NCI-H510A treated with DMSO at 0.1 percent for 48 hours (cell line): ENCODE measurements around the gene PRSS57.
"Not testable (repeated sequence)": the region's sequence is repeated elsewhere in the genome, so short reads cannot be mapped to it uniquely, and the experiment has no call there.

Experiments used
- DNase-seq: peaks from one replicate; lab custom pipeline; 2025; lab: John Stamatoyannopoulos, UW

The PRSS57 gene

DNA sequence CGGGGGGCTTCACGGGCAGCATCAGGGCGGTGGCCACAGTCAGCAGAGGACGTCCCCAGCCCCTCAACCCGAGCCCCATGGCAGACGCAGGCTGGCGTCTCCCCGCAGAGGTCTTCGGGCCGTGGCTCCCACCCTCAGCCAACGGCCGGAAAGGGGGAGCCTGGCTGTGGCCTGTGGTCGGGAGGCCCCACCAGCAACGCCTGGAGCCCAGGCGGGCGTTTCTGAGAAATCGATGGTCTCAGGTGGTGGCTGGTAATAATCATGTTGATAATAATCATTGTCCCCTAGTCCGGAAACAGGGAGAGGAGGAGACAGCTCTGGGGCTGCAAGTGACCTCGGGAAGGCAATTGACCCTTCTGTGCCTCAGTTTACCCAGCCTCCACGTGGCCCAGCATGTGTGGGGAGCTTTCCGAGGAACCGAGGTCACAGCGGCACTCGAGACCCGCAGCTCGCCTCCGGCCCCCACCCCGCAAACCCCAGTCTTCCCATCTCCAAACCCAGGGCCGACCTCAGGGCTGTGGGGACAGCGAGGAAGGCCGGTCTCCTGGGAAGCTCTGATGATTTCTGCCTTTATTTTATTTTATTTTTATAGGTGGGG is at the start of gene PRSS57:
Gene PRSS57, minus strand, starts transcription at position 101 of the 598 bp plus-strand sequence. Its CDS starts 22 bp downstream, at position 79.
- DNase-seq, result no peak

DNA sequence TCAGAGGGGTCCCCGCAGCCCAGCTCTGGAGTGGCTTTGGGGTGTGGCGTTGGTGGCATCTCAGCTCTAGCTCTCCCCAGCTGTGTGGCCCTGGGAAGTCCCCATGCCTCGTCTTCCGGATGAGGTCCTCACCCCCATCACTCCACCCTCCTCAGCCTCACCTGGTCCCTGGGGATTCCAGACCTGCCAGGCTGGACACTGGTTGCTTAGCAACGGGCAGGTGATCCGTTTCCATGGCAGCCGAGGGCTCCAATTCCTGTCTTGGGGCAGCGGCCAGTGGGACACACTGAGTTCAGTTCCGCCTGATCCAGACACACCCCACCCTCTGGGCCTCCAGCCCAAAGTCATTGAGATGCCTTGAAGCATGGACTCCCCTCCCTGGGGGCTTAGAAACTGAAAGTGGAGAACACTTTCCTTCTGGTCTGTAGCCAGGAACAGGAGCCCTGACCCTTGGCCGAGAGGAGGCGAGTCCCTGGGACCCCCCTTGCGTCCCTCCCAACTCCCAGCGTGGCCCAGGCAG is 48.0 kb upstream of the PRSS57 start:
- no peak for DNase-seq

DNA sequence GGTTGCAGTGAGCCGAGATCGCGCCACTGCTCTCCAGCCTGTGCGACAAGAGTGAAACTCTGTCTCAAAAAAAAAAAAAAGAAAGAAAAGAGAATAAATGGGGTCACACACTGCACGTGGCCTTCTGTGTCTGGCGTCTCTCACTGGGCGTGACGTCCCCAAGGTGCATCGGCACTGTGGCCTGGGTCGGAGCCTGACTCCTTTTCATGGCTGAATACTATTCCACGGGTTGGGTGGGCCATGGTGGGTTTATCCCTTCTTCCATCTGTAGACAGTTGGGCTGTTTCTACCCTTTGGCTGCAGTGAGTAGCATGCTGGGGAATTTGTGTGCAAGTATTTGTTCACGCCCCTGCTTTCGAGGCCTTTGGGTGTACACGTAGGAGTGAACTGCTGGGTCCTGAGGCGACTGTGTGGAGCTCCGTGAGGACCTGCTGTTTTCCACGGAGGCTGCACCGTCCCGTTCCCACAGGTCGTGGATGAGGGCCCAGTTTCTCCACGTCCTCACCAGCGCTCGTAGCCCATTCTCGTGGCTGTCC is 47.4 kb upstream of the PRSS57 start:
- no peak for DNase-seq

DNA sequence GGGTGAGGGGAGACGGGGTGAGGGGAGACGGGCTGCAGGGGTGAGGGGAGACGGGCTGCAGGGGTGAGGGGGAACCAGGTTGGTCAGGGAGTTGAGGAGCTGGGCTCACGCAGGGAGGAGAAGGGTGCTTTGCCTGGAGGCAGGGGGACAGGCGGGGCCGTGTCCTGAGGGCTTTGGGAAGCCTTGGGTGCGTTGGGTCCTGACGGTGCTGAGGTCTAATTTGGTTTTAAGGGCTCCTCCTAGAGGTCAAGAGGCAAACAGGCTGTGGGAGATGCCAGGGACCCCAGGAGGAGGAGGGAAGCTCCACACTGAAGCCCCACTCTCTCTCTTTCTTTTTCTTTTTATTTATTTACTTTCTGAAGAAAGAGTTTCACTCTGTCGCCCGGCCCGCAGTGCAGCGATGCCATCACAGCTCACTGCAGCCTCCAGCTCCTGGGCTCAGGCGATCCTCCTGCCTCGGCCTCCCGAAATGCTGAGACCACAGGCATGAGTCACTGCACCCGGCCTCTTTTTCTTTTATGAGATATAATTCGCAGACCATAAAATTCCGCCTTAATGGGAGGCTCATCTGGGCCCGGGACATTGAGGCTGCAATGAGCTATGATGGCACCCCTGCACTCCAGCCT is 46.4 kb upstream of the PRSS57 start:
- no peak for DNase-seq

DNA sequence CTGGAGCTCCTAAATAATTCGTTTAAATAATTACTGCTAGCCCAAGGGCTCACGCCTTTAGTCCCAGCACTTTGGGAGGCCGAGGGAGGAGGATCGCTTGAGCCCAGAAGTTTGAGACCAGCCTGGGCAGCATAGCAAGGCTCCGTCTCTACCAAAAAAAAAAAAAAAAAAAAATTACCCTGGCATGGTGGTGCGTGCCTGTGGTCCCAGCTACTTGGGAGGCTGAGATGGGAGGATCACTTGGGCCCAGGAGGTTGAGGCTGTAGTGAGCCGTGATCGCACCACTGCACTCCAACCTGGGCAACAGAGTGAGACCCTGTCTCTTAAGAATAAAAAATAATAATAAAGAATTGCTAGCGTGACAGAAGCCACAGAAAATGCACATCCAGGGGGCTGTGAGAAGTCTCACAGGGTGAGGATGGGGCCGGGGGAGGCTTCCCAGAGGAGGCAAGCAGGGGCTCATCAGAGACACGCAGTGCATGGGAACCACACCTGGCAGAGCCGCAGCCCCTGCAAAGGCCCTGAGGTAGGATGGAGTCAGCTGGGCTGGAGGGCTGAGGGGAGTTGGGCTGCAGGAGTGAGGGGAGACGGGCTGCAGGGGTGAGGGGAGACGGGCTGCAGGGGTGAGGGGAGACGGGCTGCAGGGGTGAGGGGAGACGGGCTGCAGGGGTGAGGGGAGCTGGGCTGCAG is 45.7 kb upstream of the PRSS57 start:
- DNase-seq, result not testable (repeated sequence)

DNA sequence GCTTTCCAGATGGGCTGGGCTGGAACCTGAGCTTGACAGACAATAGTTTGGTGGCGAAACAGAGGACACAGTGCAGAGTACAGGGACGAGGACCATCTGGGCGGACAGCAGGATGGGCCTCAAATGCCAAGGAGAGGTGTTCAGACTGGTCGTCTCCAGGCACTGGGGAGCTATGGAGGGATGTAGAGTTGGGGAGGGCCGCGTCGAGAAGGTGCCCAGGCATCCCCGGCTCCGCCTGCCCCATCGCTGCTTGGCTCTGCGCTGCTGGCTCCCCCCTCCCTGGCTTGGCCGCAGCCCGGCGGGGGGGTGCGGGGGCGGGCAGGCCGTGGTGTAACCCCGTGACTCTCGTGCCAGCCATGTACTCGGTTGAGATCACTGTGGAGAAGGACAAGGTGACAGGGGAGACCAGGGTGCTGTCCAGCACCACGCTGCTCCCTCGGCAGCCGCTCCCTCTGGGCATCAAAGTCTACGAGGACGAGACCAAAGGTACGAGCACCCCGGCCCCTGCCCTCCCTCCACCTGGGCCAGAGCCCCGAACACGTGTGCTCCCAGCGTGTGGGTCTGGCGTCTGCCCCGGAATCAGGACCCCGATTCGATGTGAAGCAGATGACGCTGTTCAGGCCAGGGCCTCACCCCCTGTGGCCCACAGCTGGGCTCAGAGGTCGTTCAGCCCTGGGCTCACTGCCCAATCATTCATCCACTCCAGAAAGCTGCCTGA is 44.9 kb upstream of the PRSS57 start:
- no peak for DNase-seq

DNA sequence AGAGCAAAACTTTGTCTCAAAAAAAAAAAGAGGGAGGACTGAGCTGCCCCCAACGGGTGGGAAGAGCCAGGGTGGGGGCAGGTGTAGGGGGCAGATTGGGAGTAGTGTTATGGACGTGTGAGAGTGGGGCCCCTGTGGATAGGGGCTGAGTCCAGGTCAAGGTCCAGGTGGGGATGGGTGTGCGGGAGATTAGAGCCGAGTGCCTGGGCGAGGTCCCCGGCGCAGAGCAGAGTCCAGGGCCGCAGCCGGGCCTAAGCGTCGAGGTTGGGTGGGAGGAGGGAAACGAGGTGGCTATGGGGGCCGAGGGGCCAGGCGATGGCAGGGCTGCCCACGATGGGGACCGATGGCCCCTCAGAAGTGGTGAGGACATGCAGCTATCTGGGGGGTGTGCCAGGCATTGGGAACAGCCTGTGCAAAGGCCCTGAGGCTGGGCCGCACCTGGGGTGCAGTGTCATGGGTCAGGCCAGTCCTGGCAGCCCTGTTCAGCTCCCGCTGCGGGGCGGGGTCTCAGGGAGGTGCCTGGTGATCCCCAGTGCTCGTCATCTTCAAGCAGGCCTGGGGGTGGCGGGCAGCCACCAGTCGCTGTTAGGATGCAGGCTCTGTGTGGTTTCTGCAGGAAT is 43.4 kb upstream of the PRSS57 start:
- no peak for DNase-seq

DNA sequence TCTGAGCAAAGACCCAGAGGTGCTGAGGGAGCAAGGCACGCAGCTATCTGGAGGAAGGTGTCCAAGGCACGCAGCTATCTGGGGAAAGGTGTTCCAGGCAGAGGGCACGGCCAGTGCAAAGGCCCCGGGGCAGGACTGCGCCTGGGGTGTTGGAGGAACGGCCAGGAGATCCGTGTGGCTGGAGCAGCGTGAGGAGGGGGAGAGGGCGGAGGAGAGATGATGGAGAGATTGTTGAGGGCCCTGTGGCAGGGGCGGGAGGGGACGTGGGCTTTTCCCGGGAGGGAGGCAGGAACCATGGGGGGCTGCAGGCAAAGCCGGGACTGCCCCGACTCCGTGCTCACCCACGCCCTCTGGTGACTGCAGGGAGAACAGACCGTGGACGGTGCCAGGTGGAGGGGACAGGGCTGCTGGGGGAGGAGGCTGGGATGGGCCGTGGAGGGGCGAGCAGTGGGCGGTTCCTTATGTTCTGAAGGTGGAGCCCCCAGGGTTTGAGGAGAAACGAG is 42.4 kb upstream of the PRSS57 start:
- DNase-seq, result no peak

DNA sequence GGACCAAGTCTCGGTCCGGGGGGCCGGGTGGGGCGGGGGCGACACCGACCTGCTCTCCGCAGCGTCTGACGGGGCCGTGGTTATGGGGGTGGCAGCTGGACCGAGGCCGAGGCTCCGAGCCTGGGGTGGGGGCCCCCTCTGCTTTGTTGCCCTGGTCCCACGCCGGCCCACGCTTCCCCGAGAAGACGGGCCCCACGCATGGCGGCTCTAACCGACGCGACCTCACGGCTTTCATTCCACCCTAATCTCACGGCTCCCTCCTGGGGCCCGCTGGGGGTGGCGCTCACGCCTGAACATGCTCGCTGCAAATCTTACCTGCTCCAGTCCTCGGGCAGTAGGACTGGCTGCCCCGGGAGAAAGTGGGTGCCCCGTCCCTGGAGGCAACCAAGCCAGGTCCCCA is 40.9 kb upstream of the PRSS57 start:
- DNase-seq, result no peak

DNA sequence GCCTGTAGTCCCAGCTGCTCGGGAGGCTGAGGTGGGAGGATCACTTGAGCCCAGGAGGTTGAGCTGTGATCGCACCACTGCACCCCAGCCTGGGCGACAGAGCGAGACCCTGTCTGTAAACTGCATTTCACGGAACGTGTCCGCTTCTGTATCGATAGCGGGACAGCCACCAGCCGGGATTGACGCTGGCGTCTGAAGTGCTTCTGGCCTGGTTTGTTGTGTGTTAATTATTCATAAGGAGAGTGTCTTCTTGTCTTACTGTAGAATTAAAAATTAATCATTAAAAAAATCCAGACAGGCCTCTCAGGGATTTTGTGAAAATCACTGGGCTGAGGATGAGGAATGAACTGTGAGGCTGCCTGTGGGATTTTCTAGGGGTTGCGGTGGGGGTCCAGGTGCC is 39.5 kb upstream of the PRSS57 start:
- no peak for DNase-seq

DNA sequence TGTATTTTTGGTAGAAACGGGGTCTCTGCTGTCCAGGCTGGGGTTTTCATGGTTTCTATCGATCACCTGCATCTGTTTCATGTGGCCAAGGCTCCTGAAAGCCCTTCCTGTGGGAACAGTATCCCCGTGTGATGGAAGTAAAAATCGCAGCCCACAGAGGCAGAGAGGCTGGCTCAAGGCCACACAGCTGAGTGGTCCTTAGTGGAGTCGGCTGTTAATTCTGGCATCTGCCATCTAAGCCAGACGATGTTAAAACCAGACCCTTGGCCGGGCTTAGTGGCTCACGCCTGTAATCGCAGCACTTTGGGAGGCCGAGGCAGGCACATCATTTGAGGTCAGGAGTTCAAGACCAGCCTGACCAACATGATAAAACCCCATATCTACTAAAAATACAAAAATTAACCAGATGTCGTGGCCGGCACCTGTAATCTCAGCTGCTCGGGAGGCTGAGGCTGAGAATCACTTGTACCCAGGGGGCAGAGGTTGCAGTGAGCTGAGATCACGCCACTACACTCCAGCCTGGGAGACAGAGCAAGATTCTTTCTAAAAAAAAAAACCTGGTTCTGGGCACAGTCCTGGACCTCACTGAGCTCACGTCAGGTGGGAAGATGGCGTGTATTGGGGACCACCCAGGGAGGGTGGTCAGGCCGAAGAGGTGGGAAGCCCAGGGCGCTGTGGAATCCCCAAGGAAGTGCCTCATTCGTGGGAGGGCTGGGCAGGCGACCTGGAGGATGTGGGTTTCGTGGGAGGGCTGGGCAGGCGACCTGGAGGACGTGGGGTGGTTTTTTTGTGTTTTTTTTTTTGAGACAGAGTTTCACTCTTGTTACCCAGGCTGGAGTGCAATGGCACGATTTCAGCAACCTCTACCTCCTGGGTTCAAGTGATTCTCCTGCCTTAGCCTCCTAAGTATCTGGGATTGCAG is 37.2 kb upstream of the PRSS57 start:
- no peak for DNase-seq

DNA sequence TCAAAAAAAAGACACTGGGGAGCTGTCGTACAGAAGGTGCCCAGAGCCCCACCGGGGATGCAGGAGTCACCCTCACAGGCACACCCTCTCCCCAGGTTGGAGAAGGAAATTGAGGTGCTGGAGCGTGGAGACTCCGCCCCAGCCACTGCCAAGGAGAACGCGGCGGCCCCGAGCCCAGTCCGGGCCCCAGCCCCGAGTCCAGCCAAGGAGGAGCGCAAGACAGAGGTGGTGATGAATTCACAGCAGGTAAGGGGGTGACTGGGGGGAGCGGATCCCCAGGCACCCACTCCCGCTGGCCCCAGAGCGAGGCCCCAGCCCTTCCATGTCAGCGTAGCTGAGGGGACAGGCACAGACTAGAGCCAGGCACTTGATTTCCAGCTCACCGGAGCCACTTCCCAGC is 35.7 kb upstream of the PRSS57 start:
- no peak for DNase-seq

DNA sequence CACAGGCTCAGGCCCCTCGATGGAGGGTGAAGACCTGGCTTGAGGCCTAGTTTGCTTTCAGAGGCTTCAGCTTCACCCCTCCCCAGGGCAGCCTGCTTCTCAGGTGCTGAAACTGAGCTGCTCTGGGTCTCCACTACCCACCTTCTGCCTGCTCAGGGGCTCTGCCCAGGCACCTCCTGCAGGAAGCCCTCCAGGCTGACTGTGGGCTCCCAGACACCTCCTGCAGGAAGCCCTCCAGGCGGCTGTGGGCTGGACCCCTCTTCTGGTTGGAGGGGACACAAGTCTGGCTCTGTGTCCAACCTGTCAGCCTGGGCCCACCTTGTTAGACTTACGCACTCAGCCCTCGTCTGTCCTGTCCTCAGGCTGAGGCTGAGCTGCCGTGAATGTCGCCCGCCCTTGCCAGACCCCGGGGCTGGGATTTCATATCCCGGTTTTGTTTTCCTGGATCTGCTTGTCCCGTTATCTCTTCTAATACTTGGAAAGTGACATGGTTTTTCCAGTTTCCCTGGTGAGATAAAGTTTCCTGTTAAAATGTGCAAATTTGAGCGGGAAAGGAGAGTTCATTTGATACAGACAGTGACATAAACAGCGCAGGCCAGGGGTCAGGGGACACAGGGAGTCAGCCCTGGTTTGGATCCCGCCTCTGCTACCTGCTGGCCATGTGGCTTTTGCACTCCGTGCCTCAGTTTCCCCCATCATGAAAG is 34.9 kb upstream of the PRSS57 start:
- DNase-seq, result no peak

DNA sequence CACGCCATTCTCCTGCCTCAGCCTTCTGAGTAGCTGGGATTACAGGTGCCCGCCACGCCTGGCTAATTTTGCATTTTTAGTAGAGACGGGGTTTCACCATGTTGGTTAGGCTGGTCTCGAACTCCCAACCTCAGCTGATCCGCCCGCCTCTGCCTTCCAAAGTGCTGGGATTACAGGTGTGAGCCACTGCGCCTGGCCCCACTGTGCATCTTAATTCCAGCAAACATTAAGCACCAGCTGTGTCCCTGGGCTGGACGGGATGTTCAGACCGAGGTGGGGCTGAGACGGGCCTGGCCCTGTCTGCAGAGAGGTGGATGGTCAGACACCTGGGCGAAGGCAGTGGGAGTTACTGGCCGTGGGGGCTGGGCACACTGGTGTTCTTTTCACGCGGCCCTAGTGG is 34.3 kb upstream of the PRSS57 start:
- not testable (repeated sequence) for DNase-seq

DNA sequence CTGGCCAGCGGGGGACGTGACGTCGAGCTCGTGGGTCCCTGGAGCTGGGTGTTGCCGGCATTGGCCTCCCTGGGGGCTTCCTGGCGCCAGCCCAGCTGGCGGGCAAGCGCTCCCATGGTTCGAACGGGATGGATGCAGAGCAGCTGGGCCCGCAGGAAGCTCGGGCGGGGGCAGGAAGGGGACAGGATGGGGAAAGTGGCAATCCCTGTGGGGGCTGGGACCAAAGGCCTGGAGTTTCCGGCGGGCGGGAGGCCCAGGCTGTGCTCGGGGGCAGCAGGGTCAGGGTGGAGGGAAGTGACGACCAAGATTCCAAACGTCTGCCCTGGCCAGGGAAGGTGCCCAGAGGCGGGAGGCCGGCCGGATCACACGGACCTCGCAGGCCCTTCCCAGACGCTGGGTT is 32.8 kb upstream of the PRSS57 start:
- no peak for DNase-seq

DNA sequence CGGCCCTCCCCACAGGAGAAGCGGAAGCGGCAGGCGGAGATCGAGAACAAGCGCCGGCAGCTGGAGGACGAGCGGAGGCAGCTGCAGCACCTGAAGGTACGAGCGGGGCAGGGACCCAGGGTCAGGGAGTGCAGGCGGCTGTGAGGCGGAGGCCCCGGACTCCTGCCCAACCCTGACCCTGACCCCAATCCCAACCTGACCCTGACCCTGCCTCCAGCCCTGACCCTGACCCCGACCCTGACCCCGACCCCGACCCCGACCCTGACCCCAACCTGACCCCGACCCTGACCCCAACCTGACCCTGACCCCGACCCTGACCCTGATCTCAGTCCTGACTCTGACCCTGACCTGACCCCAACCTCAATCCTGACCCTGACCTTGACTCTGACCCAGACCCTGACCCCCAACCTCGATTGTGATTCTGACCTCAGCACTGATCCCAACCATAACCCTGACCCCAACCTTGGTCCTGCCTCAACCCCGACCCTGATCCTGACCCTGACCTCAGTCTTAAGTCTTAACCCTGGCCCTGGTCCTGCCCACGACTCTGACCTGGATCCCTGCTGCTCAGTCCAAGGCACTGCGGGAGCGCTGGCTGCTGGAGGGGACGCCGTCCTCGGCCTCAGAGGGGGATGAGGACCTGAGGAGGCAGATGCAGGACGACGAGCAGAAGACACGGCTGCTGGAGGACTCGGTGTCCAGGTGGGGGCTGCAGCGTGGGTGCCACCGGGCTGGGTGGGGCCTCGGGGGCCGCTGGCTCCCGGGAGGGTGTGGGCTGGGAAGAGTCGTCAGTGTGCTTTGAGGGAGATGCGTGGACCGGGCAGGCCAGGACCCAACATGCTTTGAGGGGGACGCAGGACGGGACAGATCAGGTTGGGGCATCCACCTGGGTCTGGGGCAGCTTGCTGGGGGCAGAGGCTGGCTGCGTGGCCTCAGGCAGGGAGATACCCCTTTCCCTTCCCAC is 32.0 kb upstream of the PRSS57 start:
- DNase-seq, result no peak

DNA sequence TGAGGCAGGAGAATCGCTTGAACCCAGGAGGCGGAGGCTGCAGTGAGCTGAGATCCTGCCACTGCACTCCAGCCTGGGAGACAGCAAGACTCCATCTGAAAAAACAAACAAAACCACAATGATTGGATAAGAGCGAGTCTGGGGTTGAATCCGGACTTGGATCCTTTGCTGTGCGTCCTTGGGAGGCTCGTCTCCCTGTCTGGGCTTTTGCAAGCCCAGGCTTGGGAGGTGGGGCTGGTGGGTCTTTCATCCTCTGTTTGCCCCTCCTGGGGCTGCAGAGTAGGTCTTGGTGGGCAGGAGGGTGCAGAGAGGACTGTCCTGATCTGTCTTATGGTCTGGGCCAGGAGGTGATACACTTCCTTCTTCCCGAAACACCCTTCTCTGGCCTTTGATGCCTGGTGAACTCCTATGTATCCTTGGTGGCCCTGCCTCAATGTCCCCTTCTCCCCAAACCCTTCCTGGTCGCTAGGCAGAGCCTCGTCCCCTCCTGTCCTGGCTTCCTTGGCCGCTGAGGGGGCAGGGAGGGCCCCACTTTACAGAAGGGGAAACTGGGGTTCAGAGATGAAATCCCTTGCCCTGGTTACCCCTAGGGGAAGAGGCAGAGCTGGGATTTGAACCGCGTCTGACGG is 30.3 kb upstream of the PRSS57 start:
- DNase-seq, result no peak

DNA sequence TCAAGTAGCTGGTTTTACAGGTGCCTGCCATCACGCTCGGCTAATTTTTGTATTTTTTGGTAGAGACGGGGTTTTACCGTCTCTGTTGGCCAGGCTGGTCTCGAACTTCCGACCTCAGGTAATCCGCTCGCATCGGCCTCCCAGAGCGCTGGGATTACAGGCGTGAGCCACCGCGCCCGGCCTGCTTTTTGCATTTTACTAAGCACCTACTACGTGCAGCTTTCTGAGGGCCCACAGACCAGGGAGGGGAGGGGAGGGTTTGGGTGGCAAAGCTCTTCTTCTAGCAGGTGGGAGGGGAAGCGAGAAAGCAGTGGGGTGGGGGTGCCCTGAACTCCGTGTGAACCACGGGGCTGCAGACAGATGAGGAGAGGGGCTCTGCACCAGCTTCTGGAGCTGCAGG is 28.5 kb upstream of the PRSS57 start:
- DNase-seq, result no peak
